MM.1S (cell line): ENCODE data around the gene ZFHX3.

Experiments
- DNase-seq: peaks from one replicate; pipeline ENCODE4 v3.0.0-alpha.2; 2015
- H2AFZ ChIP-seq: fragments of 300-600 bp; sonication (generic); 2 replicates; pipeline ENCODE4 v1.6.0; 2016; ENCODE audit warnings: antibody characterized with exemption, low read length
- H3F3A ChIP-seq: fragments of 300-600 bp; sonication (generic); 2 replicates; pipeline ENCODE4 v1.6.1; 2016; ENCODE audit warnings: mild to moderate bottlenecking, antibody characterized with exemption, low read length, moderate library complexity, mixed read lengths; ENCODE audit not compliant: insufficient read depth
- H3K27ac ChIP-seq: fragments of 300-600 bp; sonication (generic); 2 replicates; pipeline ENCODE4 v1.5.1; 2016; ENCODE audit warnings: mild to moderate bottlenecking, low read length
- H3K27me3 ChIP-seq: fragments of 300-600 bp; sonication (generic); replicated peaks from 2 replicates; pipeline ENCODE4 v1.6.0; 2016; ENCODE audit warnings: low read length; ENCODE audit not compliant: insufficient read depth
- H3K36me3 ChIP-seq: fragments of 300-600 bp; sonication (generic); replicated peaks from 2 replicates; pipeline ENCODE4 v1.6.1; 2016; ENCODE audit warnings: mild to moderate bottlenecking, low read length, mixed read lengths; ENCODE audit not compliant: insufficient read depth
- H3K4me1 ChIP-seq: fragments of 300-600 bp; sonication (generic); 2 replicates; pipeline ENCODE4 v1.6.1; 2016; ENCODE audit warnings: low read length, mixed read lengths
- H3K4me2 ChIP-seq: fragments of 300-600 bp; sonication (generic); 2 replicates; pipeline ENCODE4 v1.6.0; 2016; ENCODE audit warnings: low read depth, low read length
- H3K4me3 ChIP-seq: fragments of 300-600 bp; sonication (generic); 2 replicates; pipeline ENCODE4 v1.5.1; 2016; ENCODE audit warnings: low read length, mixed read lengths
- H3K79me2 ChIP-seq: fragments of 300-600 bp; sonication (generic); 2 replicates; pipeline ENCODE4 v1.6.1; 2016; ENCODE audit warnings: mixed run types, low read length, mixed read lengths
- H3K9ac ChIP-seq: fragments of 300-600 bp; sonication (generic); 2 replicates; pipeline ENCODE4 v1.6.1; 2016; ENCODE audit warnings: low read length, mixed read lengths
- H3K9me2 ChIP-seq: fragments of 300-600 bp; sonication (generic); replicated peaks from 2 replicates; pipeline ENCODE4 v1.6.1; 2016; ENCODE audit warnings: mild to moderate bottlenecking, low read length, mixed read lengths; ENCODE audit not compliant: insufficient read depth
- H3K9me3 ChIP-seq: fragments of 300-600 bp; sonication (generic); replicated peaks from 2 replicates; pipeline ENCODE4 v1.6.1; 2016; ENCODE audit warnings: mild to moderate bottlenecking, low read length, mixed read lengths; ENCODE audit not compliant: insufficient read depth
- H4K20me1 ChIP-seq: fragments of 300-600 bp; sonication (generic); 2 replicates; pipeline ENCODE4 v1.6.1; 2016; ENCODE audit warnings: mild to moderate bottlenecking, low read length, moderate library complexity, mixed read lengths; ENCODE audit not compliant: insufficient read depth
- CTCF ChIP-seq: fragments of 300-600 bp; sonication (generic); IDR thresholded peaks from 2 replicates; pipeline ENCODE4 v1.5.1; 2016; ENCODE audit warnings: antibody characterized with exemption, low read length, mixed read lengths
- EZH2 ChIP-seq: fragments of 300-600 bp; sonication (generic); optimal IDR thresholded peaks from 2 replicates; pipeline ENCODE3; 2017; ENCODE audit warnings: low read depth, mild to moderate bottlenecking, antibody characterized with exemption, low read length, mixed read lengths
- EZH2phosphoT487 ChIP-seq: fragments of 300-600 bp; sonication (generic); IDR thresholded peaks from 2 replicates; pipeline ENCODE4 v1.6.1; 2018; ENCODE audit warnings: antibody characterized with exemption, low read length

ZFHX3 gene

GRCh38 chr16:72796222-72796621 lies 251.7 kb downstream of the ZFHX3 start:
- no peaks in the 10 kb centered on the region for H3F3A ChIP-seq
- H3K9ac ChIP-seq: no peak overlapping the region
- no peaks in the 10 kb centered on the region for H3K79me2 ChIP-seq
- H3K9me3 ChIP-seq: no peaks in the 10 kb centered on the region
- H2AFZ ChIP-seq: no peak overlapping the region
- H3K4me2 ChIP-seq: no peak overlapping the region
- H3K4me3 ChIP-seq: no peak overlapping the region
- no peaks in the 10 kb centered on the region for H3K4me1 ChIP-seq
- no peak for DNase-seq
- no peaks in the 10 kb centered on the region for H4K20me1 ChIP-seq
- no peak overlapping the region for H3K27ac ChIP-seq
- H3K9me2 ChIP-seq: no peaks in the 10 kb centered on the region
- TF ChIP-seq EZH2phosphoT487 (no peak), EZH2 (no peak), CTCF (no peak)
- H3K36me3 ChIP-seq: no peaks in the 10 kb centered on the region
- no peaks in the 10 kb centered on the region for H3K27me3 ChIP-seq

- Histone ChIP-seq H3K9me2 (no peaks in the 10 kb centered on the region), H3K79me2 (no peaks in the 10 kb centered on the region), H3K4me1 (no peaks in the 10 kb centered on the region), H3K9ac (no peak overlapping the region), H4K20me1 (no peaks in the 10 kb centered on the region), H3K4me3 (no peak overlapping the region), H3F3A (no peaks in the 10 kb centered on the region), H2AFZ (no peak overlapping the region), H3K36me3 (no peaks in the 10 kb centered on the region), H3K27me3 (no peaks in the 10 kb centered on the region), H3K27ac (no peak overlapping the region), H3K9me3 (no peaks in the 10 kb centered on the region), H3K4me2 (no peak overlapping the region)
- DNase-seq: no peak
- TF ChIP-seq EZH2 (no peak), EZH2phosphoT487 (no peak), CTCF (no peak)
Observed at GRCh38 chr16:72794986-72795385, 252.9 kb downstream of the ZFHX3 start.

GRCh38 chr16:72794319-72794718 lies 253.6 kb downstream of the ZFHX3 start:
- TF ChIP-seq EZH2: no peak
- no peak for TF ChIP-seq CTCF
- no peak for TF ChIP-seq EZH2phosphoT487
- Histone ChIP-seq H3K4me2 (no peak overlapping the region), H3K27me3 (no peaks in the 10 kb centered on the region), H3K9me2 (no peaks in the 10 kb centered on the region), H3K27ac (no peak overlapping the region), H4K20me1 (no peaks in the 10 kb centered on the region), H3K4me3 (no peak overlapping the region), H2AFZ (no peak overlapping the region), H3K9me3 (no peaks in the 10 kb centered on the region), H3K9ac (no peak overlapping the region), H3K36me3 (no peaks in the 10 kb centered on the region), H3K4me1 (no peaks in the 10 kb centered on the region), H3F3A (no peaks in the 10 kb centered on the region), H3K79me2 (no peaks in the 10 kb centered on the region)
- DNase-seq: no peak

- Histone ChIP-seq H3K27me3 (no peaks in the 10 kb centered on the region), H3F3A (no peaks in the 10 kb centered on the region), H3K79me2 (no peaks in the 10 kb centered on the region), H3K36me3 (no peaks in the 10 kb centered on the region), H3K27ac (no peak overlapping the region), H2AFZ (no peak overlapping the region), H3K4me1 (no peaks in the 10 kb centered on the region), H4K20me1 (no peaks in the 10 kb centered on the region), H3K4me2 (no peak overlapping the region), H3K9me3 (no peaks in the 10 kb centered on the region), H3K9me2 (no peaks in the 10 kb centered on the region), H3K4me3 (no peak overlapping the region), H3K9ac (no peak overlapping the region)
- TF ChIP-seq EZH2 (no peak), EZH2phosphoT487 (no peak), CTCF (no peak)
- DNase-seq: no peak
Observed at GRCh38 chr16:72793716-72794115, 254.2 kb downstream of the ZFHX3 start.
